ENCODE measurements around the gene ASPG.

The ASPG gene

GRCh38 chr14:104164041-104164440 lies 78.5 kb downstream of the ASPG start:
- no peak for DNase-seq (ENCODE audit: low spot score)
- no peak overlapping the region for H3K4me3 ChIP-seq
- no peak for TF ChIP-seq CTCF (IDR thresholded peaks at IDR 0.05)
- no peak overlapping the region for H3K27ac ChIP-seq

GRCh38 chr14:104164512-104164911 lies 79.0 kb downstream of the ASPG start:
- H3K27ac ChIP-seq = no peak overlapping the region
- TF ChIP-seq CTCF (IDR thresholded peaks at IDR 0.05) = no peak

More at GRCh38 chr14:104164512-104164911, 79.0 kb downstream of the ASPG start:
- DNase-seq (ENCODE audit: low spot score) = no peak
- no peak overlapping the region for H3K4me3 ChIP-seq
